Measurements from ENCODE around the gene BRWD1. TPM values are rescaled to one million over a fixed set of nuclear protein-coding genes. Genes with fewer than 3 reads are reported as not detected.
A peak's percentile ranks its signal among the peaks of the same experiment; 100 is the strongest.

The BRWD1 gene
- total RNA-seq, 2 experiments from 2014 or later: 16.5 to 18.2 TPM

GRCh38 chr21:39317134-39318090 is 4.0 kb upstream of the BRWD1 start:
- Mint-ChIP-seq H3K4me1 (peaks cover 14% of the 10 kb centered on the region), H3K27me3 (no peaks in the 10 kb centered on the region), H3K9me3 (no peaks in the 10 kb centered on the region), H3K27ac (no peak overlapping the region), H3K4me3 (no peak overlapping the region), H3K36me3 (no peaks in the 10 kb centered on the region)
- DNase-seq: no peak

DNA sequence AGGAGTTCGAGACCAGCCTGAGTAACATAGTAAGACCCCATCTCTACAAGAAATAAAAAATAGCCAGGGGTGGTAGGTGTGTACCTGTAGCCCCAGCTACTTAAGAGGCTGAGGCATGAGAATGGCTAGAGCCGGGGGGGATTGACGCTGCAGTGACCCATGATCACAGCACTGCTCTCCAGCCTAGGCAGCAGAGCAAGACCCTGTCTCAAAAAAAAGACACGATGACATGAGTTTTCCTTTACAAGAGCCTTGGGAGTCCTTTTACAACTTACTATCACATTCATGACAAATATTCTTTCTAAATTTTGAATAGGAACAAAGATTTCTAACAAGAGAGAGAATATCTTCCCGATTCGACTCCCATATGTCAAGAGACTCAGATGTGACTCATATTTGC is 3.3 kb upstream of the BRWD1 start:
- Mint-ChIP-seq H3K27me3 (no peaks in the 10 kb centered on the region), H3K4me3 (no peak overlapping the region), H3K36me3 (peaks cover 5% of the 10 kb centered on the region), H3K9me3 (no peaks in the 10 kb centered on the region), H3K27ac (no peak overlapping the region), H3K4me1 (peaks cover 19% of the 10 kb centered on the region)
- DNase-seq: no peak

DNA sequence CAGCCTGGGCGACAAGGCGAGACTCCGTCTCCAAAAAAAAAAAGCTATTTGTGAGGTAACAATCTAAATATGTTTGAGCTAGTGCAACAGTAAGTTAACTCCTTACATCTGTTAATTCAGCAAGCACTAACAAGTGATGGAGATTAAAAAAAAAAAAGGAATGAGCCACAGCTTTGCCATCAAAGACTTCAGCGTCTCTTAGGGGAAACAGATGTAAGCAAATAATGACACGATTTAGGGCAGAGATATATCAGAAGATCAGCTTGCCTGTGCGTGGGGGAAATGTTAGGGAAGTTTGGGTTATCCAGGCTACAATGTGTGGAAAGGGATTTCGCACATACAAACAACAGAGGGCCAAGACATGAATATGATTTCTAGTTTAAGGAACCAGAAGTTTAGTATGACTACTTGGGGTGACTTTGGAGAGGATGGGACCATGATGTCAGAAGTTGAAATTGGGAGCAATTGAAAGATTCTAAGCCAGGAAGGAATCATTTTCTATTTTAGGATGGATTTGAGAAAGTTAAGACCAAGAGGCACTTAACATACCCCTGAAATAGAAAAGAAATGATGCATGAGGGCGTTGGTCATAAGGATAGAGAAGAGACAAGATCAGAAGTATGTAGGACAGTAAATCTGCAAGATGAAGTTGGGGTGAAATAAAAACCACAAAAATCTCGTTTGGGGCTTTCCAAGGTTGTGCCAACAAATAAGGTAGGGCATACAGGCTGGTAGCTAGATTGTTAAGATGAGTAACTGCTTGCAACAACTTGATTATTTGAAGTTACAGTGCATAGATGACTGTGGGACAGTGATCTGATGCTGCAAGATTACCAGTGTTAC is 2.4 kb upstream of the BRWD1 start:
- Mint-ChIP-seq H3K27me3 (no peaks in the 10 kb centered on the region), H3K4me1 (peaks cover 26% of the 10 kb centered on the region), H3K27ac (no peak overlapping the region), H3K4me3 (no peak overlapping the region), H3K36me3 (peaks cover 7% of the 10 kb centered on the region), H3K9me3 (no peaks in the 10 kb centered on the region)
- no peak for DNase-seq

DNA sequence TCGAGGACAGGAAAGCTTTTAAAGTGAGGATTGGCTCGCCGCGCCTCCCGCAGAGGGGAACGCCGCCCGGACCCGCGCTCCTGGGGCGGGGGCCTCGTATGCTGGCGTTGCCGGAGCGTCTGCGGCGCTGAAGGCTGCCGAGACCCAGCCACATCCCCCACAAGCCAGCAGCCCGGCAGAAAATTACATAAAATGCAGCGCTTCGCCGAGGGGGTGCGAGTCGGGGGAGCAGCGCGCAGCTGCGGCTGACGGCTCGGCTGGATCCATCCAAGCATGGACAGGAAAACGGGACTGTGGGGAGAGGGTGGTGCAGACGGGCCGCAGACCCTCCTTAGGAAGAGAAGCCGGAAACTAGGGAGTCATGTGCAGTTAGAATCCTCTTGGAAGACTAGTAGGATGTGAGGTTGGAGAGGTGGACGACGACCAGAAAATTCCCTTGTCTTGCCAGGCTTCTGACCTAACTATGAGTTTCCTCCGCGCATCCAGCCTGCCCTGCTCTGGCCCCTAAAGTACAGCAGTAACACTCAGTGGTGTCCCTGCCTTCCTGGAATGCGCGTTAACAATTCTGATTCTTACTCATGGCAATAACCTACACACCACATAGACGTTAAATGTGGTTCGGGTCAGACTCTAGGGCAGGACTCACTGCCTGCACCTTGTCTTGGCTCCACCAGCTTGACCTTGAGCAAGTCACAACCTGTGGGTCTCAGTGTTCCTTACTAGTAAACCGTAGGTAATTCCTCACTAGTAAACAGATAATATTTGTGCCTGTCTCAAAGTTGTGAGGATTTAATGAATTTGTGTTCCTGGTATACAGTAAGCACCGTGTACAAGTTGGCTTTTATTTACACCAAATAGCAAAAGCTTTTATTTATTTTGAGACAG is 953 bp upstream of the BRWD1 start:
- peaks cover 12% of the 10 kb centered on the region for H3K36me3 Mint-ChIP-seq
- H3K4me3 Mint-ChIP-seq: peak overlapping the region; percentile 93
- H3K4me1 Mint-ChIP-seq: peaks cover 33% of the 10 kb centered on the region
- no peaks in the 10 kb centered on the region for H3K27me3 Mint-ChIP-seq
- no peaks in the 10 kb centered on the region for H3K9me3 Mint-ChIP-seq
- peak; percentile 54 for DNase-seq
- peak overlapping the region; percentile 98 for H3K27ac Mint-ChIP-seq

DNA sequence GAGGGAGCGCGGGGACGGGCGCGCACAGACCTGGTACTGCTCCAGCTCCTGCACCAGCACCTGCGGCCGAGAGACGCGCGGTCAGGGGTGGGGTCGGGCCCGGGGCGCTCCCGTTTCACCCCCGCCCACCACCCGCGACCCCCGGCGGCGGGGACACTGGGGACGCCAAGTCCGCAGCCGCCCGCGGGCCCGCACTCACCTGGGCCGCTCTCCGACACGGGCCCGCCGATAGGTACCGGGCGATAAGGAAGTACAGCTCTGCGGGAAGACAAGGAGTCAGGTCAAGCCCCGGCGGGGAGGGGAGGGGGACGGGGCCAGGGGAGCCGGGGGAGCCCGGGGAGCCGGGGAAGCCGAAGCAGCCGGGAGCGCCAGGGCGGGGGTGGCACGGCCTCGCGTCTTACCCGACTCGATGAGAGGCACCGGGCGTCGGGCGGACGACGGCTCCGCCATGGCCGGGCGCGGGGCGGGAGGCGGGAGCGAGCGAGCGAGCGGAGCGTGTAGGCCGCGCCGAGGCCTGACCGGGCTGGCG is 326 bp downstream of the BRWD1 start:
- no peaks in the 10 kb centered on the region for H3K9me3 Mint-ChIP-seq
- H3K36me3 Mint-ChIP-seq: peaks cover 20% of the 10 kb centered on the region
- no peaks in the 10 kb centered on the region for H3K27me3 Mint-ChIP-seq
- H3K4me1 Mint-ChIP-seq: peaks cover 40% of the 10 kb centered on the region
- H3K27ac Mint-ChIP-seq: peak overlapping the region; percentile 76
- peak overlapping the region; percentile 93 for H3K4me3 Mint-ChIP-seq
- no peak for DNase-seq

DNA sequence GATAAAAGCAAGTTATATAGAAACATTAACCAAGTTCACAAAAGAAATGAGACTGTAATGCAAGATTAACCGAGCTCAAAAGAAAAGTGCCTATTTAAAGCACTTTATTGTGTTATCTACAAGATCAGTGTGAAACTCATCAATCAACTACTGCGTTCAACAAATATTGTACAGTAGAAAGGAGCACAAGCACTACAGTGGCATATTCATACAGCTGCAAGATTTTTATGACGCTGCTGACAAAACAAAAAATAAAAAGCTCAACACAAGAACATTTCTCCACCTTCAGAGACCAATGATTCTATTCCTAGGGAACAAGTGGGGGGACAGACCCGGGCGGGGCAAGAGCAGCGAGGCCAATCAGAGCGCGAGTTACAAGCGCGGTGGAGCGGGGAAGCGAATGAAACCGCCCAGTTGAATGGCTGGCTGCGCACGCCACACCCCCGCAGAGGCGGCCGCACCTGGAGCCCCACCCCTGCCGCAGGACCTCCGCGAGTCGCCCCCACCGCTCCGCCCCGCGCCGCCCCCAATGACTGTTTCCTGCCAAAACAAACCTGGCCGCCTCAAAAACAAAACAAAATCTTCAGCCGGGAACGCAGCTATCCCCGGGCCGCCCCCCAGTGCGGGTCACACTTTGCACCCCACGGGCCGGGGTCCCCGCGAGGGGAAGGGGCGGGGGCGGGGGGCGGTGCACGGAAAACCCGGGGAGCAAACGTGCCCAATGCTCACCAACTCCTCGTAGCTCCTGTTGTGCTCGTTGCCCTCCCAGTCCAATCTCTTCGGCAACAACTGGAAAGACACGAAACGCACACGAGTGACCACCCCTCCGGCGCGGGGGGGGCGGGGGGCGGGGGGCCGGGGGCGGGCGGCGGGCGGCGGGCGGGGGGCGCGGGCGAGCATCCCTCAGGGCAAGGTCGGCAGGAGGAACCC is 1.1 kb downstream of the BRWD1 start:
- peaks cover 46% of the 10 kb centered on the region for H3K4me1 Mint-ChIP-seq
- H3K4me3 Mint-ChIP-seq: peak overlapping the region; percentile 93
- H3K27me3 Mint-ChIP-seq: no peaks in the 10 kb centered on the region
- H3K27ac Mint-ChIP-seq: peak overlapping the region; percentile 86
- H3K9me3 Mint-ChIP-seq: no peaks in the 10 kb centered on the region
- peak; percentile 95 for DNase-seq
- peaks cover 20% of the 10 kb centered on the region for H3K36me3 Mint-ChIP-seq

- H3K4me3 Mint-ChIP-seq: no peak overlapping the region
- H3K9me3 Mint-ChIP-seq: no peaks in the 10 kb centered on the region
- peaks cover 22% of the 10 kb centered on the region for H3K36me3 Mint-ChIP-seq
- no peak for DNase-seq
- no peaks in the 10 kb centered on the region for H3K27me3 Mint-ChIP-seq
- no peak overlapping the region for H3K27ac Mint-ChIP-seq
- H3K4me1 Mint-ChIP-seq: peaks cover 46% of the 10 kb centered on the region
Observed at GRCh38 chr21:39311164-39311563, 2.3 kb downstream of the BRWD1 start.

DNA sequence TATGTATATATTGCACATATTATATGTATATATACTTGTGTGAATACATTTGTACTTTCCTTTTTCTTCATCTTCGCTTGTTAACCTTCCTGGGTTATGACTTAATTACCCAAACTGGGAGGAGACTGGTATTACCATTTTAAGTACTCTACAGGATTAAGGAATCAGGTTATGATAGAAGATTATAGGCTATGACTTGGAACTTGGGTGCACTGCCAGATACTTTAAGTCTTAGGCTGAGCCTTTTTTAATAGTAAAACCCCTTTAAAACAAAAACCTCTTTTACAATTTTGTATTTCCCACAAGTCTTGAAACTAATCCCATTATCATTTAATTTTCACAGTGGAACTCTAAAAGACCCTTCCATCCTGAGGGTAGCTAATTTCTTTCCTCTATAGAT is 6.0 kb downstream of the BRWD1 start:
- no peak for DNase-seq
- no peak overlapping the region for H3K4me3 Mint-ChIP-seq
- no peaks in the 10 kb centered on the region for H3K27me3 Mint-ChIP-seq
- no peaks in the 10 kb centered on the region for H3K9me3 Mint-ChIP-seq
- H3K36me3 Mint-ChIP-seq: peaks cover 29% of the 10 kb centered on the region
- H3K27ac Mint-ChIP-seq: no peak overlapping the region
- H3K4me1 Mint-ChIP-seq: peaks cover 42% of the 10 kb centered on the region

- Mint-ChIP-seq H3K27me3 (no peaks in the 10 kb centered on the region), H3K9me3 (peaks cover 7% of the 10 kb centered on the region), H3K36me3 (peaks cover 42% of the 10 kb centered on the region), H3K4me3 (no peak overlapping the region), H3K4me1 (peaks cover 35% of the 10 kb centered on the region), H3K27ac (no peak overlapping the region)
- DNase-seq: no peak
Observed at GRCh38 chr21:39300587-39300986, 12.8 kb downstream of the BRWD1 start.

GRCh38 chr21:39296891-39297290 is 16.5 kb downstream of the BRWD1 start:
- Mint-ChIP-seq H3K4me1 (peaks cover 28% of the 10 kb centered on the region), H3K9me3 (peaks cover 7% of the 10 kb centered on the region), H3K27me3 (no peaks in the 10 kb centered on the region), H3K4me3 (no peak overlapping the region), H3K36me3 (peaks cover 51% of the 10 kb centered on the region), H3K27ac (no peak overlapping the region)
- no peak for DNase-seq

DNA sequence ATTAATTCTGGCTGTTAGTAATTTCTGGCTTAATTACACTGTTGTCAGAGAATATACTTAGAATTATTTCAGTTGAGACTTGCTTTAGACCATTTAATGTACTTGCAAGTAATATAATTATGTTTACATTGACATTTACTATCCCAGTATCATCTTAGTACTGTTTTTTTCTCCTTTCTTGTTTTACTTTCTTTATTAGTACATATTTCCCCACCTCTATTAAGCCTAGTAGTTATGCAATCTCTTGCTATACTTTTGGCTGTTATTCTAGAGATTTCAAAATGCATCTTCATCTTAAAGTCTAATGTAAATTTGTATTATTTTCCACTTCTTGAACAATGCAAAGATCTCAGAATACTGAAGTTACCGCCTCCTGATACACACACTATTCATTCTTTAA is 24.4 kb downstream of the BRWD1 start:
- no peak overlapping the region for H3K27ac Mint-ChIP-seq
- DNase-seq: no peak
- H3K36me3 Mint-ChIP-seq: peaks cover 47% of the 10 kb centered on the region
- H3K4me3 Mint-ChIP-seq: no peak overlapping the region
- H3K9me3 Mint-ChIP-seq: peaks cover 2% of the 10 kb centered on the region
- H3K4me1 Mint-ChIP-seq: peaks cover 3% of the 10 kb centered on the region
- H3K27me3 Mint-ChIP-seq: no peaks in the 10 kb centered on the region

DNA sequence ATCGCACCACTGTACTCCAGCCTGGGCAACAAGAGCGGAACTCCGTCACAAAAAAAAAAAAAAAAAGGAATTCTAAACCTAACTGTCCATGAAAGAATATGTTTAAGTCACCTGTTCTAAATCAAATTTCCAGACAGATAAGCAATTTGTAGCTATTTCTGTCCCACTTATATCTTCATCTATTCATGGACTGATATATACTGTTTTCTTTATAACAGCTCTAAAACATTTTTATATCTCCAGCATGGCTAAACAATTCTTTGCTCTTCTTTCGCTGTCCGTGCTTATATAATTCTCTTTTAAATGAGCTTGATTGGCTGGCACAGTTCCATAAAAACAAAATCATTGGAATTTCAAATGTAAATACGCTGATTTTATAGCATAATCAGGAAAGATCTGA is 30.5 kb downstream of the BRWD1 start:
- H3K4me1 Mint-ChIP-seq: peaks cover 5% of the 10 kb centered on the region
- H3K36me3 Mint-ChIP-seq: peaks cover 10% of the 10 kb centered on the region
- no peak for DNase-seq
- H3K9me3 Mint-ChIP-seq: no peaks in the 10 kb centered on the region
- no peak overlapping the region for H3K4me3 Mint-ChIP-seq
- no peaks in the 10 kb centered on the region for H3K27me3 Mint-ChIP-seq
- no peak overlapping the region for H3K27ac Mint-ChIP-seq

- no peak overlapping the region for H3K27ac Mint-ChIP-seq
- no peak for DNase-seq
- H3K4me3 Mint-ChIP-seq: no peak overlapping the region
- H3K9me3 Mint-ChIP-seq: no peaks in the 10 kb centered on the region
- no peaks in the 10 kb centered on the region for H3K27me3 Mint-ChIP-seq
- peaks cover 5% of the 10 kb centered on the region for H3K4me1 Mint-ChIP-seq
- H3K36me3 Mint-ChIP-seq: peaks cover 6% of the 10 kb centered on the region
Observed at GRCh38 chr21:39281853-39282252, 31.6 kb downstream of the BRWD1 start.

Measured in activated naive CD8-positive, alpha-beta T cell treated with anti-CD3 and anti-CD28 coated beads for 36 hours (primary cell).